GM19023 (cell line): ENCODE data around the gene GABRD.

Source experiments
- ATAC-seq: cut with Tn5 transposase; IDR thresholded peaks from one replicate; pipeline ENCODE4 v1.9.1; 2021; ENCODE audit warnings: mild to moderate bottlenecking, moderate library complexity; ENCODE audit not compliant: unreplicated experiment

GABRD gene

GRCh38 chr1:2050793-2051682, 31.9 kb downstream of the GABRD start:
- ATAC-seq = no peak

GRCh38 chr1:2052054-2052679, 33.0 kb downstream of the GABRD start:
- no peak for ATAC-seq

- no peak for ATAC-seq
These were observed 33.6 kb downstream of the GABRD start for GRCh38 chr1:2052756-2053155.

GRCh38 chr1:2053217-2053616, 34.1 kb downstream of the GABRD start:
- ATAC-seq = no peak

- ATAC-seq = no peak
These were observed 34.7 kb downstream of the GABRD start for GRCh38 chr1:2053784-2054376.

GRCh38 chr1:2054560-2054959, 35.4 kb downstream of the GABRD start:
- ATAC-seq = no peak

GRCh38 chr1:2055911-2056575, 36.9 kb downstream of the GABRD start:
- ATAC-seq = no peak

GRCh38 chr1:2056955-2057590, 37.9 kb downstream of the GABRD start:
- no peak for ATAC-seq

- no peak for ATAC-seq
These were observed 40.3 kb downstream of the GABRD start for GRCh38 chr1:2059290-2059953.

- ATAC-seq = no peak
These were observed 40.9 kb downstream of the GABRD start for GRCh38 chr1:2060072-2060471.

- no peak for ATAC-seq
These were observed 41.4 kb downstream of the GABRD start for GRCh38 chr1:2060535-2060934.

- ATAC-seq = no peak
These were observed 42.1 kb downstream of the GABRD start for GRCh38 chr1:2061065-2061778.

- ATAC-seq = no peak
These were observed 46.6 kb downstream of the GABRD start for GRCh38 chr1:2065699-2066098.

- ATAC-seq = no peak
These were observed 48.2 kb downstream of the GABRD start for GRCh38 chr1:2067393-2067792.

GRCh38 chr1:2067981-2068380, 48.8 kb downstream of the GABRD start:
- ATAC-seq = no peak

GRCh38 chr1:2068951-2069350, 49.8 kb downstream of the GABRD start:
- no peak for ATAC-seq

GRCh38 chr1:2070016-2070415, 50.9 kb downstream of the GABRD start:
- ATAC-seq = no peak

- no peak for ATAC-seq
These were observed 51.8 kb downstream of the GABRD start for GRCh38 chr1:2070800-2071530.
